NCI-H526 (cell line): Measurements from ENCODE around the gene FRZB.
A peak's percentile ranks its signal among the peaks of the same experiment; 100 is the strongest.
"Not testable (repeated sequence)": the region's sequence is repeated elsewhere in the genome, so short reads cannot be mapped to it uniquely, and the experiment has no call there.

Experiments used
- DNase-seq, 2 experiments: peaks; one replicate each; lab custom pipeline; 2025; lab: John Stamatoyannopoulos, UW

Gene FRZB

GRCh38 chr2:182866461-182867406, at the start of gene FRZB:
Gene FRZB, minus strand, starts transcription at chr2:182866637. Its CDS starts 85 bp downstream, at chr2:182866552.
- DNase-seq, result peak in 1 of 2 experiments; percentile 67

- DNase-seq, result no peak
Measured at GRCh38 chr2:182915369-182916326, 49.2 kb upstream of the FRZB start.

DNA sequence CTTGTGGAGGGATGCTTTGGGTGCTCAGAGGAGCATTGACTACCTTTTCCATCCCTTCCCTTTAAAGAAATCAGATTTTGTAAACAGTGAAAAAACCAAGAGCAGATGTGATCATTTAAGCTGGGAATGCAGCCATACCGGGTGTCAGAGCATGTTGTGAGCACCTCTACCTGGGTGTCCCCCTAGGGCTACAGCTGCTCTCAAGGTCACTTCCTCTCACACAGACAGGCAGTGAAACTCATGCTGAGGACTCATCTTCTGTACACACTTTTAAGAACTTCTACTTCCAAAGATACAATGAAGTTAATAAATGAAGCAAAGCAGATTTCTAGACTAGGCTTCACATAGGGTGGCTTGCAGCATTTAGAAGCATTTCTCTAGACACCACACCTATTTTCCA, 48.4 kb upstream of the FRZB start:
- DNase-seq, result no peak

GRCh38 chr2:182913064-182913463, 46.6 kb upstream of the FRZB start:
- DNase-seq, result no peak

DNA sequence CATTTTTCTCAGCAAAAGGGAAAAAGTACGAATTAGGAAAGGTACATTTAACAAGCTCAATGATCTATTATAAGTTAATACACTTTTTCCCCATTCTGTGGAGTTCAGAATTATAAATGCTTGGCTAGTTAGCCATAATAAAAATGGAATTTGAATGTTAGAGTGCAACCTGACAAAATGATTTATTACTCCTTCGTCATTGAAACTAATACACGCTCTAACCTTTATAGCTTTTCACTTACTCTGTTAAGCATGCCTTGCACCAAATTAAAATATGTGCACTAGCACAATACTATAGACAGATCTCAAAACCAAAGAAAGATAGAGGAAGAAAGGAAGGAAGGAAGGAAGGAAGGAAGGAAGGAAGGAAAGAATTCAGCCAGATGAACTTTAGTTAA, 46.1 kb upstream of the FRZB start:
- DNase-seq, result peak; percentile 4 to 57

- DNase-seq, result peak in 1 of 2 experiments; percentile 27
Measured at GRCh38 chr2:182911813-182912517, 45.5 kb upstream of the FRZB start.

- no peak for DNase-seq
Measured at GRCh38 chr2:182910965-182911364, 44.5 kb upstream of the FRZB start.

GRCh38 chr2:182907081-182907830, 40.8 kb upstream of the FRZB start:
- DNase-seq, result no peak

DNA sequence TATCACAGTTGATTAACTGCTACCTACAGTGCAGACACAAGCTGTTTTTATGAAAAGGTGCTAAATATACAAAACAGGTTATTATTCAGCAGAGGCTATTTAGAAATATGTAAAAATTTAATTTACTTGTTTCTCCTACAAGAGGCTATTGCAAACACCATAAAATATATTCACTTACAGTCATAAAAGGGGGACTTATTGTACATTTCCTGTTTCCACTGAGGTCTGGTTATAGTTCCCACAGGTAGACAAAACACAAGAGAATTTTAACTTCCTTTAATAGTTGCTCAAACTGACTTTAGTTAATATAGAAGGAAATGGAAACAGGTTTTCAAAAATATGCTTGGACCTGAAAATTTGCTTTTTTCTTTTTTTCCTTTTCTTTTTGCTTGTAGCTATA, 40.0 kb upstream of the FRZB start:
- no peak for DNase-seq

DNA sequence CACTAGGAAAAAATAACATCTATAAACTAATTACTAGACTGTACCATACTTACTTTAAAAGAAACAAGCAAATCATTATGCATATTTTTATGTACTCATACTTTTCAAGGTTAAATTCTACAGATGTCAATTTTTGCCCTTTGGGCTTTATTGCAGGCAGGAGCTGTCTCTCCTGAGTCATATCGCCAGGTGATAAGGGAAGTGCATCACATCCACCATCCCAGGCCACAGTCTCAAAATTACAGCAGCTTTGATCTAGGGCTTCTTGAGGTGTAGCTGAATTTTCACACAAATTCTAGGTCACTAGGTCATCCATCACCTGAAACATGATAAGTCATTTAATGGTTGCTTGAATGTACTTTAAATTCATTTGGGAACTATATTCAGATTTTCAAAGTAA, 38.4 kb upstream of the FRZB start:
- no peak for DNase-seq

DNA sequence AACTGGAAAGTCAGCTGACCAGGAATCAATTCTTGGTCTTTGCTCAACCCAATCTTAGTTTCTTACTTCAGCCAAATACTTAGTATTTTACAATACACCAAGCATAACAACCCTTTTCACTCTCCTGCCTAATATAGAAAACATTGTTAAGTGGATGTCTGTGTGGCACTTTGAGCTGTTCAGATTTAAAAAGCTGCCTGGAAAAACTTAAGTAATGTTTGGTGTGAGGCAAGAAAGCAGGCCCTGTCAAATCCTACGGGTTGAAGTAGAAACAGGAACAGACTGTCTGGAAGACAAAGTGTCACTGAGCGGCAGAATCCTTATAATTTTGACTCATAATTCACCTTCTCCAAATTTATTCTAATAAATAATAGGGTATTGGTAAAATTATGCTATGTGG, 37.1 kb upstream of the FRZB start:
- DNase-seq, result no peak

- no peak for DNase-seq
Measured at GRCh38 chr2:182901748-182902147, 35.3 kb upstream of the FRZB start.

DNA sequence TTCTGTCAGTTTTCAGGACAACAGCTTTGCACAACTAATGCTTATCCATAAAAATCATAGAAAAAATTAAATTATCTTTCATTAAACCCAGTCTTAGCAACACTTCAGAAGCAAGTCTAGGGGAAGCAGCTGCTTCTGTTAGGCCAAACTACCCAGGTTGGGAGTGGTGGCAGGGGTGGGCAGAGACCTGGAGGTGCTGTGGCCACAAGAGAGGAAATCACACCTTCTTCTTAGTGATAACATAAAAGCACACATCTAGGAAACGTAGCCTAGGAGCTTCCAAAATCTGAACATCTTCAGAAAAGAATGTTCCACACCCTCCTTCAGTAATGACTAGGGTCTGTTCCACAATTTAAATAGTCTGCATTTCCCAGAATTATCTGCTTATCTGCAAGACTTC, 32.3 kb upstream of the FRZB start:
- no peak for DNase-seq

- no peak for DNase-seq
Measured at GRCh38 chr2:182897137-182897536, 30.7 kb upstream of the FRZB start.

- DNase-seq, result no peak
Measured at GRCh38 chr2:182895798-182896197, 29.4 kb upstream of the FRZB start.

GRCh38 chr2:182895169-182895568, 28.7 kb upstream of the FRZB start:
- no peak for DNase-seq

DNA sequence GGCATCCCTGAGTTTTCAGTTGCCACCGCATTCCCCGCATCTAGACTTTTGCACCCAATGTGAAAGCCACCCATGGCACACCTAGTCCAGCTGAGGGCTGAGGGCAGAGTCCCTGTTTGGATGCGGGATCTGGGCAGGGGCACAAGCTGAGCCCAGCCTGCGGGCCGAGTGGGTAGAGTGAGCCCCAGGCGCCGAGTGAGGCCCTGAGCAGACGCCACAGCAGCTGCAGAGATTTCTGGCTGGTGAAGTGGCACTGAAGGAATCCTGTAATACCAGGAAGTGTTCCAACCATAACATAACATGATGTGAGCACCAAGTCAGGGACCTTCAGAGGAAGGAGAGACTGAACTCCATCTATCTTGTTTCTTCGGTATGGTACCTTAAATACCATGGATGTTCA, 27.7 kb upstream of the FRZB start:
- DNase-seq, result no peak

DNA sequence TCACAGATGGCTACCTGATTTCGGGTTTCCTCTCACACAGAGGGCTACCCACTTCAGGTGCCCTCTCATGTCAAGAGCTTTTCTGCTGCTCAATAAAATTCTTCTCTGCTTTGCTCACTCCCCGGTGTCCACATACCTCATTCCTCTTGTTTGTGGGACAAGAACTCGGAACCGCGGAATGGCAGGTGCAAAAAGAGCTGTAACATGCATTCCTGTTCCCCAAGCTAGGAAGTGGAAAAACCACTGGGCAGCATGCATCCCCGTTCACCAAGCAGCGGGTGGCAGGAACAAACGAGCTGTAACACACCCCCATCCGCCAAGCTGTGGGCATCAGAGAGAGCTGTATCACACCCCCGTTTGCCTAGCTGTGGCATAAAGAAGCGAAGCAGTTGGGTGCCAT, 27.2 kb upstream of the FRZB start:
- DNase-seq, result no peak

GRCh38 chr2:182893035-182893434, 26.6 kb upstream of the FRZB start:
- not testable (repeated sequence) for DNase-seq

- no peak for DNase-seq
Measured at GRCh38 chr2:182891611-182892010, 25.2 kb upstream of the FRZB start.

GRCh38 chr2:182890773-182891378, 24.4 kb upstream of the FRZB start:
- no peak for DNase-seq
